ENCODE measurements around the gene PKMYT1.

- TF ChIP-seq GTF3C2 (IDR thresholded peaks at IDR 0.05; ENCODE audit: borderline replicate concordance, extremely low read depth, insufficient read length) (no peak), TAF1 (IDR thresholded peaks at IDR 0.05; ENCODE audit: control insufficient read depth, extremely low read depth, insufficient read depth, low read length, severe bottlenecking) (peak; percentile 52), GMEB1 (CRISPR knock-in tag; IDR thresholded peaks at IDR 0.05) (peak; percentile 98), RBM22 (IDR thresholded peaks at IDR 0.05; ENCODE audit: low read depth, low read length, poor library complexity, severe bottlenecking) (peak; percentile 90), MEIS2 (IDR thresholded peaks at IDR 0.05; ENCODE audit: partially characterized antibody) (no peak), PURB (CRISPR knock-in tag; IDR thresholded peaks at IDR 0.05; ENCODE audit: low read depth) (no peak), NFIC (IDR thresholded peaks at IDR 0.05) (peak; percentile 11; the same call in 1 of the 2 replicates), NR4A1 (CRISPR knock-in tag; IDR thresholded peaks at IDR 0.05) (peak; percentile 45; the same call in 1 of the 2 replicates), NR4A1 (tag; IDR thresholded peaks at IDR 0.05) (peak; percentile 65; the same call in 1 of the 2 replicates), POLR2A (conservative IDR thresholded peaks at IDR 0.05) (peak; percentile 95), REST (IDR thresholded peaks at IDR 0.05; ENCODE audit: borderline replicate concordance) (peak; percentile 39; the same call in 1 of the 2 replicates), REST (CRISPR knock-in tag; IDR thresholded peaks at IDR 0.05; ENCODE audit: low read depth) (peak; percentile 71)
- TF ChIP-seq, protein P1, sequence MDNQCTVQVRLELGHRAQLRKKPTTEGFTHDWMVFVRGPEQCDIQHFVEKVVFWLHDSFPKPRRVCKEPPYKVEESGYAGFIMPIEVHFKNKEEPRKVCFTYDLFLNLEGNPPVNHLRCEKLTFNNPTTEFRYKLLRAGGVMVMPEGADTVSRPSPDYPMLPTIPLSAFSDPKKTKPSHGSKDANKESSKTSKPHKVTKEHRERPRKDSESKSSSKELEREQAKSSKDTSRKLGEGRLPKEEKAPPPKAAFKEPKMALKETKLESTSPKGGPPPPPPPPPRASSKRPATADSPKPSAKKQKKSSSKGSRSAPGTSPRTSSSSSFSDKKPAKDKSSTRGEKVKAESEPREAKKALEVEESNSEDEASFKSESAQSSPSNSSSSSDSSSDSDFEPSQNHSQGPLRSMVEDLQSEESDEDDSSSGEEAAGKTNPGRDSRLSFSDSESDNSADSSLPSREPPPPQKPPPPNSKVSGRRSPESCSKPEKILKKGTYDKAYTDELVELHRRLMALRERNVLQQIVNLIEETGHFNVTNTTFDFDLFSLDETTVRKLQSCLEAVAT (IDR thresholded peaks at IDR 0.05) = no peak
- TF ChIP-seq, protein P2, sequence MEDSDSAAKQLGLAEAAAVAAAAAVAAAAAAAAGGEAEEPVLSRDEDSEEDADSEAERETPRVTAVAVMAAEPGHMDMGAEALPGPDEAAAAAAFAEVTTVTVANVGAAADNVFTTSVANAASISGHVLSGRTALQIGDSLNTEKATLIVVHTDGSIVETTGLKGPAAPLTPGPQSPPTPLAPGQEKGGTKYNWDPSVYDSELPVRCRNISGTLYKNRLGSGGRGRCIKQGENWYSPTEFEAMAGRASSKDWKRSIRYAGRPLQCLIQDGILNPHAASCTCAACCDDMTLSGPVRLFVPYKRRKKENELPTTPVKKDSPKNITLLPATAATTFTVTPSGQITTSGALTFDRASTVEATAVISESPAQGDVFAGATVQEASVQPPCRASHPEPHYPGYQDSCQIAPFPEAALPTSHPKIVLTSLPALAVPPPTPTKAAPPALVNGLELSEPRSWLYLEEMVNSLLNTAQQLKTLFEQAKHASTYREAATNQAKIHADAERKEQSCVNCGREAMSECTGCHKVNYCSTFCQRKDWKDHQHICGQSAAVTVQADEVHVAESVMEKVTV (CRISPR knock-in tag; IDR thresholded peaks at IDR 0.05) = no peak
Measured at GRCh38 chr16:3023669-3024478, 43.6 kb upstream of the PKMYT1 start, which contains the start of the genes HCFC1R1 and THOC6.
